B cell (primary cell): Measurements from ENCODE around the gene UBE2J1. TPM values are rescaled to one million over a fixed set of nuclear protein-coding genes. Genes with fewer than 3 reads are reported as not detected.

Experiments
- ATAC-seq: fragments of 200-7000 bp; cut with Tn5 transposase; one replicate; pipeline ENCODE4 v1.10.0; 2021; ENCODE audit warnings: low read depth, mild to moderate bottlenecking, moderate number of reproducible peaks, moderate library complexity
- CTCF ChIA-PET: fragments of 350-600 bp; sonication (Branson Sonifier 250); formaldehyde crosslinking; loops from one replicate; lab custom pipeline; 2021; ENCODE audit warnings: antibody characterized with exemption, inconsistent platforms; lab: Charles Lee
- POLR2A ChIA-PET: fragments of 350-600 bp; sonication (Branson Sonifier 250); formaldehyde crosslinking; loops from one replicate; lab custom pipeline; 2021; ENCODE audit warnings: antibody characterized with exemption; lab: Charles Lee
- DNase-seq: peaks from one replicate; pipeline ENCODE4 v3.0.0; 2013
- H2AFZ ChIP-seq: 2 replicates; pipeline ENCODE4 v1.6.1; 2012; ENCODE audit warnings: mild to moderate bottlenecking, low read depth, low read length; ENCODE audit not compliant: insufficient read depth, poor library complexity, severe bottlenecking
- H3K27ac ChIP-seq, 2 donors: 1 replicate in 1 of 2; 2 replicates in 1 of 2; pipeline ENCODE4 v1.5.1; 2012 to 2013; ENCODE audit warnings: low read length in 2 of 2, mild to moderate bottlenecking in 2 of 2, moderate library complexity in 1 of 2
- H3K27me3 ChIP-seq, 4 experiments: fragments of 200-600 bp in 1 of 4; sonication (generic) in 1 of 4; replicated peaks in 1 of 4; 1 replicate in 2 of 4; 2 replicates in 2 of 4; pipeline versions ENCODE4 v1.6.1 to v1.7.0; 2013 to 2016; ENCODE audit warnings: low read length in 3 of 4, mild to moderate bottlenecking in 2 of 4, mixed read lengths in 1 of 4, moderate library complexity in 1 of 4; ENCODE audit not compliant: insufficient read depth in 4 of 4, control insufficient read depth in 3 of 4; ENCODE audit errors: control extremely low read depth in 1 of 4
- H3K36me3 ChIP-seq, 2 experiments: replicated peaks in 1 of 2; 1 replicate in 1 of 2; 2 replicates in 1 of 2; pipeline versions ENCODE4 v1.6.1 to v1.7.1; 2013; ENCODE audit warnings: low read length in 1 of 2; ENCODE audit not compliant: insufficient read depth in 2 of 2, control insufficient read depth in 1 of 2; ENCODE audit errors: control extremely low read depth in 1 of 2, extremely low read depth in 1 of 2
- H3K4me1 ChIP-seq, 2 donors: fragments of 200-600 bp in 1 of 2; sonication (generic) in 1 of 2; 1 replicate in 1 of 2; 2 replicates in 1 of 2; pipeline versions ENCODE4 v1.5.1 to v1.6.1; 2013 to 2017; ENCODE audit warnings: low read length in 2 of 2; ENCODE audit not compliant: control insufficient read depth in 2 of 2, insufficient read depth in 2 of 2
- H3K4me2 ChIP-seq: replicated peaks from 2 replicates; pipeline ENCODE3; 2012; ENCODE audit warnings: mild to moderate bottlenecking, low read depth, low read length; ENCODE audit not compliant: poor library complexity, severe bottlenecking
- H3K4me3 ChIP-seq, 5 experiments: fragments of 200-600 bp in 1 of 5; sonication (generic) in 1 of 5; 1 replicate in 3 of 5; 2 replicates in 2 of 5; pipeline versions ENCODE4 v1.5.1 to v1.7.0; 2011 to 2016; ENCODE audit warnings: low read length in 4 of 5, mild to moderate bottlenecking in 4 of 5, low read depth in 2 of 5, control low read depth in 1 of 5, moderate library complexity in 1 of 5; ENCODE audit not compliant: insufficient read depth in 1 of 5; ENCODE audit errors: control extremely low read depth in 1 of 5, extremely low read depth in 1 of 5
- H3K79me2 ChIP-seq: fragments of 200-600 bp; sonication (generic); one replicate; pipeline ENCODE4 v1.6.0; 2016; ENCODE audit warnings: low read length; ENCODE audit not compliant: control insufficient read depth, insufficient read depth
- H3K9ac ChIP-seq: fragments of 200-600 bp; sonication (generic); 2 replicates; pipeline ENCODE4 v1.6.1; 2017; ENCODE audit warnings: mild to moderate bottlenecking, low read length, moderate library complexity
- H3K9me3 ChIP-seq, 3 donors: one replicate each; pipeline versions ENCODE4 v1.6.1 to v1.7.1; 2013; ENCODE audit warnings: low read length in 2 of 3; ENCODE audit not compliant: control insufficient read depth in 2 of 3, insufficient read depth in 1 of 3; ENCODE audit errors: control extremely low read depth in 1 of 3
- H4K20me1 ChIP-seq: 2 replicates; pipeline ENCODE4 v1.6.0; 2012; ENCODE audit warnings: mild to moderate bottlenecking, low read length; ENCODE audit not compliant: insufficient read depth, control insufficient read depth, poor library complexity, severe bottlenecking
- H3K27ac Mint-ChIP-seq: one replicate; pipeline ENCODE4 v1.8.0; 2021; ENCODE audit warnings: mixed read lengths
- H3K27me3 Mint-ChIP-seq: one replicate; pipeline ENCODE4 v1.8.0; 2021; ENCODE audit warnings: mixed read lengths
- H3K4me1 Mint-ChIP-seq: one replicate; pipeline ENCODE4 v1.8.0; 2021; ENCODE audit warnings: mixed read lengths
- H3K4me3 Mint-ChIP-seq: one replicate; pipeline ENCODE4 v1.8.0; 2021; ENCODE audit warnings: mixed read lengths
- H3K9me3 Mint-ChIP-seq: one replicate; pipeline ENCODE4 v1.8.0; 2022; ENCODE audit warnings: mixed read lengths; ENCODE audit not compliant: insufficient read depth
- EZH2 ChIP-seq: IDR thresholded peaks from 2 replicates; pipeline ENCODE4 v1.6.1; 2012; ENCODE audit warnings: borderline replicate concordance, low read depth, mild to moderate bottlenecking, moderate library complexity, low read length; ENCODE audit not compliant: insufficient read depth, poor library complexity, severe bottlenecking
- WGBS: methylation state at CpG from one replicate; pipeline ENCODE4 v1.1.5; 2013; ENCODE audit warnings: missing lambda C conversion rate; ENCODE audit not compliant: insufficient coverage; 5-methylcytosine and 5-hydroxymethylcytosine counted together
- intact Hi-C: fragments of 100-400 bp; cut with micrococcal nuclease; formaldehyde crosslinking; loops from one replicate; pipeline ENCODE4 v1.10.0; 2022
- polyA plus RNA-seq: library from polyadenylated mRNA; depleted of rRNA; stranded (reverse); fragments of >200 nt; gene quantifications from 2 replicates; pipeline ENCODE4 v1.2.3, GENCODE V29; 2012
- total RNA-seq, 2 donors: library from RNA; stranded (reverse); fragments of 120-200 nt in 1 of 2; gene quantifications; 1 replicate in 1 of 2; 2 replicates in 1 of 2; pipeline versions ENCODE4 v1.2.3 to v1.2.4, GENCODE V29; 2013 to 2022
- TF ChIP-seq, protein P1 (sequence below): fragments of 200-600 bp; IDR thresholded peaks from one replicate; pipeline ENCODE4 v1.8.0; 2022; ENCODE audit warnings: antibody characterized with exemption, mild to moderate bottlenecking

The UBE2J1 gene
- total and polyA plus RNA-seq, 2 donors (not counting 1 experiment from before 2014, with no cell fraction given): 31.1 to 55.6 TPM

DNA sequence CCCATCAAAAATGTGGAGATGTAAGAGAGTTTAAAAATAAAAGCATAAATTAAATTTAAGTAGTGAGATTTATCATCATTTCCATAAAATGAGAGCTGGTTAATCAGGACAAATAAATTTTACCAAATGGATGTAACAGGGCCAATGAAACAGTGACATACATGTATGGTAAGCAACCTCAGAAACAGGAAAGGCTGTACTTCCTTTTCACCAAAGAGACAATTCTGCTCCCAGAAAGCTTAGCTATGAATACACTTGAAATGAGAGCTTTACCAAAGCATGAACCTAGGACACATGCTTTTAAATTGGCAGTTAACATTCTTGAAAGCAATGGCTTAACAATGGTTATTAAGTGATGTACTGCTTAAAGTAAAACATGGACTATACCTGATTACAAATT lies 12.1 kb upstream of the UBE2J1 start:
- intact Hi-C loops: no loop called here
- Histone ChIP-seq H3K9me3 (no peaks in the 10 kb centered on the region), H3K27me3 (no peaks in the 10 kb centered on the region), H3K79me2 (peaks cover 13% of the 10 kb centered on the region), H3K4me3 (no peak overlapping the region), H4K20me1 (no peaks in the 10 kb centered on the region), H3K36me3 (no peaks in the 10 kb centered on the region), H3K27ac (no peak overlapping the region), H3K9ac (no peak overlapping the region), H3K4me1 (peaks cover 30 to 31% of the 10 kb centered on the region in 2 donors), H3K4me2 (peak overlapping the region; percentile 32), H2AFZ (peak overlapping the region; percentile 17)
- Mint-ChIP-seq H3K27me3 (no peaks in the 10 kb centered on the region), H3K9me3 (no peaks in the 10 kb centered on the region), H3K4me3 (no peak overlapping the region), H3K27ac (no peak overlapping the region), H3K4me1 (peaks cover 53% of the 10 kb centered on the region)
- ATAC-seq (no peak), DNase-seq (no peak)
- no peak for TF ChIP-seq EZH2
- CTCF ChIA-PET: interaction anchor here (1.2 to 8.5 kb wide), 5 partner anchors 8 to 382 kb away, joined by 4 to 141 read pairs (median 6); partner anchors contain the start of gene UBE2J1
- POLR2A ChIA-PET: no interaction called here

DNA sequence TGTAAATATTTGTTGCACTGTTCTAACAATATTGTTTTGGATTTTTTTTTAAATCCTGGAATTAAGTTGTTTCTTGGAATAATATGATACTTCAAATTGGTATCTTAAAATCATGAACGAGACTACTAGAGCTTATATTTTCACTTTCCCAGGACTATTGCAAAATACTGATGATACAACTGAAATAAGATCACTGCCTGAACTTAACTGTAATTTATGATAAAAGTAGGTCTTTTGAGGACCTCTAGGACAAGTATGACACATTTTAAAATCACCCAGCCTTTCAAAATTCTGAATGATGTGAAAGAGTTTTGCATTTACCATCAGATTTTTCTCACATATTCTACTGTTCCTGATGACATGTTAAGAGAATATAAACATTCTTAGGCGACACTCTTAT lies 8.6 kb upstream of the UBE2J1 start:
- no peaks in the 10 kb centered on the region for H3K27me3 Mint-ChIP-seq
- WGBS: no CpG with 5 or more reads among the region's 2 CpGs
- H3K27ac ChIP-seq: peak overlapping the region in 1 of 2 donors; percentile 22
- H3K4me3 Mint-ChIP-seq: no peak overlapping the region
- H3K79me2 ChIP-seq: peaks cover 17% of the 10 kb centered on the region
- no peak overlapping the region for H3K9ac ChIP-seq
- no peaks in the 10 kb centered on the region for H3K36me3 ChIP-seq
- no peaks in the 10 kb centered on the region for H4K20me1 ChIP-seq
- H3K4me2 ChIP-seq: peak overlapping the region; percentile 38
- no peaks in the 10 kb centered on the region for H3K27me3 ChIP-seq
- no peak overlapping the region for H3K4me3 ChIP-seq
- H3K4me1 Mint-ChIP-seq: peaks cover 71% of the 10 kb centered on the region
- H2AFZ ChIP-seq: peak overlapping the region; percentile 17
- TF ChIP-seq, protein P1, sequence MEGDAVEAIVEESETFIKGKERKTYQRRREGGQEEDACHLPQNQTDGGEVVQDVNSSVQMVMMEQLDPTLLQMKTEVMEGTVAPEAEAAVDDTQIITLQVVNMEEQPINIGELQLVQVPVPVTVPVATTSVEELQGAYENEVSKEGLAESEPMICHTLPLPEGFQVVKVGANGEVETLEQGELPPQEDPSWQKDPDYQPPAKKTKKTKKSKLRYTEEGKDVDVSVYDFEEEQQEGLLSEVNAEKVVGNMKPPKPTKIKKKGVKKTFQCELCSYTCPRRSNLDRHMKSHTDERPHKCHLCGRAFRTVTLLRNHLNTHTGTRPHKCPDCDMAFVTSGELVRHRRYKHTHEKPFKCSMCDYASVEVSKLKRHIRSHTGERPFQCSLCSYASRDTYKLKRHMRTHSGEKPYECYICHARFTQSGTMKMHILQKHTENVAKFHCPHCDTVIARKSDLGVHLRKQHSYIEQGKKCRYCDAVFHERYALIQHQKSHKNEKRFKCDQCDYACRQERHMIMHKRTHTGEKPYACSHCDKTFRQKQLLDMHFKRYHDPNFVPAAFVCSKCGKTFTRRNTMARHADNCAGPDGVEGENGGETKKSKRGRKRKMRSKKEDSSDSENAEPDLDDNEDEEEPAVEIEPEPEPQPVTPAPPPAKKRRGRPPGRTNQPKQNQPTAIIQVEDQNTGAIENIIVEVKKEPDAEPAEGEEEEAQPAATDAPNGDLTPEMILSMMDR: no peak
- TF ChIP-seq EZH2: no peak
- intact Hi-C loops: no loop called here
- POLR2A ChIA-PET: no interaction called here
- DNase-seq: no peak
- no peaks in the 10 kb centered on the region for H3K9me3 ChIP-seq
- peaks cover 43 to 58% of the 10 kb centered on the region in 2 donors for H3K4me1 ChIP-seq
- ATAC-seq: no peak
- CTCF ChIA-PET: interaction anchor here (0.7 to 3.9 kb wide), 2 partner anchors 11 to 15 kb away, joined by 3 to 34 read pairs; no protein-coding TSS in a partner anchor
- H3K27ac Mint-ChIP-seq: no peak overlapping the region
- no peaks in the 10 kb centered on the region for H3K9me3 Mint-ChIP-seq
